AG04449 (cell line): ENCODE results near the gene RAB40B.

ENCODE experiments used
- CTCF ChIA-PET: fragments of 350-600 bp; formaldehyde crosslinking; extraction: SDS; loops from one replicate; lab custom pipeline; 2021; ENCODE audit warnings: antibody characterized with exemption; lab: Yijun Ruan, JAX
- POLR2A ChIA-PET: fragments of 400-600, 350-600 bp; formaldehyde crosslinking; extraction: SDS; loops from one replicate; lab custom pipeline; 2020; ENCODE audit warnings: antibody characterized with exemption, inconsistent platforms; lab: Yijun Ruan, JAX
- DNase-seq: peaks from one replicate; pipeline ENCODE4 v3.0.0-alpha.2; 2010; ENCODE audit warnings: low read depth, low spot score
- H3K4me3 ChIP-seq: 2 replicates; pipeline ENCODE4 v1.5.1; 2011; ENCODE audit warnings: low read depth, mild to moderate bottlenecking, control low read depth, low read length
- CTCF ChIP-seq: IDR thresholded peaks from one replicate; pipeline ENCODE4 v1.5.1; 2011; ENCODE audit warnings: mild to moderate bottlenecking, moderate library complexity, low read length, control low read depth, inconsistent platforms; ENCODE audit not compliant: insufficient read depth; ENCODE audit errors: missing control alignments

The RAB40B gene

GRCh38 chr17:82670661-82671450 is 27.6 kb downstream of the RAB40B start:
- ChIA-PET POLR2A (no interaction called here), CTCF (interaction anchor here (1.0 to 6.4 kb wide), 2 partner anchors 98 to 106 kb away, joined by 3 to 51 read pairs; no protein-coding TSS in a partner anchor)
- DNase-seq: no peak
- no peak overlapping the region for H3K4me3 ChIP-seq
- no peak for TF ChIP-seq CTCF

- POLR2A ChIA-PET: no interaction called here
- 0 out of 2 replicates have a peak overlapping the region, but pooled peaks have one; percentile 3 for H3K4me3 ChIP-seq
- no peak for DNase-seq
- TF ChIP-seq CTCF: peak; percentile 70
- CTCF ChIA-PET: interaction anchor here (0.7 to 6.4 kb wide), 12 partner anchors 10 to 294 kb away, joined by 3 to 51 read pairs (median 4); no protein-coding TSS in a partner anchor
Measured at GRCh38 chr17:82668631-82669099, 29.8 kb downstream of the RAB40B start.

- no peak overlapping the region for H3K4me3 ChIP-seq
- ChIA-PET CTCF (interaction anchor here (0.7 to 6.4 kb wide), 11 partner anchors 10 to 295 kb away, joined by 3 to 51 read pairs (median 3); no protein-coding TSS in a partner anchor), POLR2A (no interaction called here)
- TF ChIP-seq CTCF: no peak
- no peak for DNase-seq
Measured at GRCh38 chr17:82668024-82668630, 30.4 kb downstream of the RAB40B start.

- DNase-seq: no peak
- ChIA-PET CTCF (interaction anchor here (0.7 to 6.4 kb wide), 7 partner anchors 11 to 295 kb away, joined by 3 to 51 read pairs (median 3); no protein-coding TSS in a partner anchor), POLR2A (no interaction called here)
- no peak overlapping the region for H3K4me3 ChIP-seq
- TF ChIP-seq CTCF: no peak
Measured at GRCh38 chr17:82667668-82668000, 30.9 kb downstream of the RAB40B start.

- ChIA-PET CTCF (interaction anchor here (0.7 to 6.4 kb wide), 3 partner anchors 100 to 113 kb away, joined by 3 to 51 read pairs (median 19); no protein-coding TSS in a partner anchor), POLR2A (no interaction called here)
- no peak overlapping the region for H3K4me3 ChIP-seq
- no peak for TF ChIP-seq CTCF
- no peak for DNase-seq
Measured at GRCh38 chr17:82666931-82667667, 31.4 kb downstream of the RAB40B start.
